Measurements from ENCODE around the gene TMOD2.

- TF ChIP-seq CTCF (IDR thresholded peaks at IDR 0.05) = peak in 4 of 5 experiments; percentile 14 to 35 (median 24)
- TF ChIP-seq EP300 (IDR thresholded peaks at IDR 0.05) = no peak
- TF ChIP-seq POLR2A (IDR thresholded peaks at IDR 0.05) = no peak
These were observed 50.0 kb downstream of the TMOD2 start for GRCh38 chr15:51801391-51801835.
